ENCODE results near the gene CDH5. TPM values are rescaled to one million over a fixed set of nuclear protein-coding genes. Genes with fewer than 3 reads are reported as not detected.

Gene CDH5
- total and polyA plus RNA-seq, 9 donors, result 6.0 to 36.8 (median 13.4) TPM

DNA sequence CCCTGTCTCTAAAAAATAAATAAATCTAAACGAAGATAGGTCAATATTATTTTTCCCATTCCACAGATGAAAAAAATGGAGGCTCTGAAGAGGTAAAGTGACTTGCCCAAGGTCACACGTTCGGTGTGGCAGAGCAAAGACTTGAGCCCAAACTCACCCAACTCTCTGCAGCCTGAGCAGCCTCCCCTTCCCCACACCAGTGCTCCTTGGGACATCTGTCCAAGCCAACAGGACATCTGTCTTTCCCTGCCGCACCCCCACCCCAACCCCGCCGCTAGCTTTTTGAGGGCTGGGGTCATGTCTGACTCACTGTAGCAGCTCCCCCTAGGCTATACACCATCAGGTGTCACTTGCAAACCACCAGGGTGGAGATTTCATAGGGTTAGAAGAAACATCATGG lies 55.4 kb downstream of the CDH5 start:
- H3K27ac ChIP-seq, result no peak overlapping the region
- no peaks in the 10 kb centered on the region for H3K36me3 ChIP-seq
- no peak overlapping the region for H3K4me3 ChIP-seq
- H3K27me3 ChIP-seq, result no peaks in the 10 kb centered on the region
- H3K9me3 ChIP-seq, result no peaks in the 10 kb centered on the region
- intact Hi-C loops (cut with DNase I), result no loop called here
- TF ChIP-seq EP300 (IDR thresholded peaks at IDR 0.05), result no peak
- no peak for TF ChIP-seq POLR2A (IDR thresholded peaks at IDR 0.05)
- peaks cover 4% of the 10 kb centered on the region for H3K4me1 ChIP-seq (ENCODE audit: insufficient read depth)
- WGBS, 3 donors, result 76 to 84% (median 82%) methylated on average over 6 of the region's 6 CpGs
- DNase-seq, result no peak

DNA sequence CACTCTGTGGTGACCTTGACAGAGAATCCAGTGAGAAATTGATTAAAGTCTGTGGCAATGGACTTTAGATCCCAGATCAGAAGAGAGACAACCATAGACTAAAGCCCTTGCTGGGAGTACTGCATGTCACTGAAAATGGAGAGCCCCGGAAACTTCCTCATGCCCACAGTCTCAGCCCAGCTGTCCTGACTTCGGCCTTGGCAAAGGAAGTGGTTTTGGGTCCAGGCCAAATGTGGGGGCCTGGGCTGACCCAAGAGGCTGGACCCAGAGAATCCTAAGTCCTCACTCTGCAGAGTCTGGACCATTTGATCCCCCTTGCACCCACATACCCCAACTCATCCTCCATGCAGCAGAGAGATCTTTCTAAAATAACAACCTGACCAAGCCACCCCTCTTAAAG lies 55.9 kb downstream of the CDH5 start:
- Histone ChIP-seq H3K36me3 (no peaks in the 10 kb centered on the region), H3K9me3 (no peaks in the 10 kb centered on the region), H3K27ac (no peak overlapping the region), H3K27me3 (no peaks in the 10 kb centered on the region), H3K4me3 (no peak overlapping the region), H3K4me1 (ENCODE audit: insufficient read depth) (peaks cover 4% of the 10 kb centered on the region)
- no peak for DNase-seq
- intact Hi-C loops (cut with DNase I), result no loop called here
- no peak for TF ChIP-seq CTCF (IDR thresholded peaks at IDR 0.05)
- no peak for TF ChIP-seq EP300 (IDR thresholded peaks at IDR 0.05)
- no peak for TF ChIP-seq POLR2A (IDR thresholded peaks at IDR 0.05)
- WGBS, 3 donors, result 60 to 72% (median 71%) methylated on average over 2 of the region's 2 CpGs

DNA sequence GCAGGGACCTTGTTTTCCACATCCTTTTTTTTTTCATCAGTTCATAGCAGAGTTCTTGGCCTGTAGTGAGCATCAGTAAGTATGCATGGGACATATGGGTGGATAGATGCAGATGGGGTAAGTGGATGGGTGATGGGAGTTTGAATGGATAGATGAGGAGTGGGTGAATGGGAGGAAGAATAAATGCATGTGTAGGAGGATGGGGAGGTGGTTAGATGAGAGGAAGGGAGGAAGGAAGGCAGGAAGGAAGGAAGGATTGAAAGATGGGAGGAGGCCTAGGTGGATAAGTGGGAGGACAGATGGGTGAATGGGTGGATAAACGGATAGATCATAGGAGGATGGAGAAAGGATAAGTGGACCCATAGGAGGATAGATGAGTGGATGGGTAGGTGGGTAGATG lies 56.7 kb downstream of the CDH5 start:
- intact Hi-C loops (cut with DNase I), result no loop called here
- peaks cover 4% of the 10 kb centered on the region for H3K4me1 ChIP-seq (ENCODE audit: insufficient read depth)
- H3K4me3 ChIP-seq, result no peak overlapping the region

DNA sequence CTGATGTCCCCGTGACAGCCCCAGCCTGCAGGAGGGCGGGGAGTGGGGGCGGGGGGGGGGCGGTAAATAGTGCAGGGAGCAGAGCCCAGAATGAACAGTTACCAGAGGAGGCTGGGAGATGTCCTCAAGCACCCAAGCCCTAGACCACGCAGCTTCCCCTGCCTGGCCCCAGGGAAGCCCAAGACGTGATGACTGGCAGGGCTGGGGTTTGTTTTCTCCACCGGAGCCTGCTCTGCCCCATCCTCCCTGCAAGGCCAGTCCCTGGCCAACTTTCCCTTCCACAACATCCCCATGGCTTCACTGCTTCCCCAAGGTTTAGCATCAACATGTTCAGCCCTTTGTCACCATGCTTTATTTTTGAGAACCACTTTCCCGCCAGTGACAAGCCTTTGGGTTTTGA lies 59.2 kb downstream of the CDH5 start:
- no peak overlapping the region for H3K4me3 ChIP-seq
- H3K9me3 ChIP-seq, result no peaks in the 10 kb centered on the region
- H3K36me3 ChIP-seq, result no peaks in the 10 kb centered on the region
- WGBS, 3 donors, result 29 to 36% (median 29%) methylated on average over 8 of the region's 8 CpGs
- TF ChIP-seq POLR2A (IDR thresholded peaks at IDR 0.05) (no peak), CTCF (IDR thresholded peaks at IDR 0.05) (no peak), EP300 (IDR thresholded peaks at IDR 0.05) (no peak)
- no peak overlapping the region for H3K27ac ChIP-seq
- H3K4me1 ChIP-seq (ENCODE audit: insufficient read depth), result peaks cover 4% of the 10 kb centered on the region
- intact Hi-C loops (cut with DNase I), result no loop called here
- H3K27me3 ChIP-seq, result no peaks in the 10 kb centered on the region
- DNase-seq, result no peak

More for the DNA sequence above, 56.7 kb downstream of the CDH5 start:
- Histone ChIP-seq H3K36me3 (no peaks in the 10 kb centered on the region), H3K27me3 (no peaks in the 10 kb centered on the region), H3K9me3 (no peaks in the 10 kb centered on the region), H3K27ac (no peak overlapping the region)
- WGBS, 3 donors, result 85 to 97% (median 92%) methylated on average over 1 of the region's 1 CpG
- no peak for TF ChIP-seq EP300 (IDR thresholded peaks at IDR 0.05)
- no peak for TF ChIP-seq CTCF (IDR thresholded peaks at IDR 0.05)
- DNase-seq, result no peak

DNA sequence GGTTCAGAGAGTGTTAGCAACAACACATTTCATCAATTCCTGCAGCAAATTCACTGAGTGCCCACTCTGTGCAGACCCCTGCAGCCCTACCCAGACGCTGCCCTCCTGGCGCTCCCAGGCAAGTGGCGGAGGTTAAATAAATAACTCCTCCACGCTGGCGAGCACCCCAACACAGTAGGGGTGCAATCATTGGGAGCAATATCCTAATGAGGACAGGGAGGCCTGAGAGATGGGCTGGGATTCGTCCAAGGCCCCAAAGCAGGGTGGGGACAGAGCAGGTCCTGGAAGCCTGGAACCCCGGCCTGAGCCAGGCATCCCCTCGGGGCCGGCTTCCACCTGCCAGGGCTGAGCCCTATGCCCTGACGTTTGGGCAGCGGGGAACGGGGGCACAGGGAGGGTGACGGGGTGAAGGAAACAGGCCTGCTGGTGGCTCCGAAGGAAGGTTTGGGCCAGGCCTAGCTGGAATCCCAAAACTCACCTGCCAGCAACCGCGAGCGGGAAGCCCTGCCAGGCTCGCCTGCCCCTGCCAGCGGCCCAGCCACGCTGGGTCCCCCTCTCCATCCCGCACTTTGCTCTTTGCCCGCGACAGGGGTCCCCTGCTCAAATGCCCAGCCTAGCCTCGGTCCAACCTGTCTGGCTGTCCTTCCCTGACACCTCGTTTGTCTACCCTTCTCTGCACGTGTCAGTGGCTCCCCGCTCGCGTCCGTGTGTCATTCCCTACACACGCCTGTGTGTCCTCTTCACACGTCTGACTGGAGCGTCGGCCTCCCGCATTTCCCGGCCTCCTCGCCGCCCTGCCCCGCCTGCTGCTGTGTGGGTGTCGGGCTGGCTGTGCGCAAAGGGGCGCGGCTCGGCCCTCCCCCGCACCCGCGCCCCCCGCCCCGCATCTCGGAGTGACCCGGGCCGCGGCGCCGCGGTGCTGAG lies 59.9 kb downstream of the CDH5 start:
- intact Hi-C loops (cut with DNase I), result no loop called here
- H3K27ac ChIP-seq, result no peak overlapping the region
- H3K27me3 ChIP-seq, result no peaks in the 10 kb centered on the region
- H3K4me3 ChIP-seq, result peak overlapping the region; percentile 26
- peak in 1 of 5 donors; percentile 34 for DNase-seq
- no peak for TF ChIP-seq EP300 (IDR thresholded peaks at IDR 0.05)
- TF ChIP-seq POLR2A (IDR thresholded peaks at IDR 0.05), result no peak
- no peak for TF ChIP-seq CTCF (IDR thresholded peaks at IDR 0.05)
- no peaks in the 10 kb centered on the region for H3K36me3 ChIP-seq
- no peaks in the 10 kb centered on the region for H3K9me3 ChIP-seq
- WGBS, 3 donors, result 9 to 12% (median 11%) methylated on average over 50 to 56 of the region's 56 CpGs
- H3K4me1 ChIP-seq (ENCODE audit: insufficient read depth), result peaks cover 4% of the 10 kb centered on the region
